H9 (cell line): ENCODE results near the gene CARTPT. TPM values are rescaled to one million over a fixed set of nuclear protein-coding genes. Genes with fewer than 3 reads are reported as not detected.

ENCODE experiments used
- DNase-seq: peaks from one replicate; pipeline ENCODE4 v3.0.0-alpha.2; 2017
- H2AFZ ChIP-seq: one replicate; pipeline ENCODE4 v1.6.1; 2013; ENCODE audit warnings: mild to moderate bottlenecking, low read length, control low read depth, moderate library complexity
- H2AK5ac ChIP-seq: 2 replicates; pipeline ENCODE4 v1.6.1; 2013; ENCODE audit warnings: low read length, control low read depth, mixed read lengths; ENCODE audit not compliant: insufficient read length
- H2BK120ac ChIP-seq: one replicate; pipeline ENCODE4 v1.6.1; 2013; ENCODE audit warnings: low read depth, mild to moderate bottlenecking, low read length, control low read depth, inconsistent platforms; ENCODE audit not compliant: poor library complexity, severe bottlenecking
- H2BK12ac ChIP-seq: 2 replicates; pipeline ENCODE4 v1.6.1; 2013; ENCODE audit warnings: low read length, control low read depth, mixed read lengths, low read depth; ENCODE audit not compliant: insufficient read length
- H2BK15ac ChIP-seq: 2 replicates; pipeline ENCODE4 v1.6.1; 2013; ENCODE audit warnings: low read depth, low read length, control low read depth
- H2BK20ac ChIP-seq: one replicate; pipeline ENCODE4 v1.6.1; 2013; ENCODE audit warnings: low read depth, mild to moderate bottlenecking, low read length, control low read depth, inconsistent platforms; ENCODE audit not compliant: poor library complexity, severe bottlenecking
- H2BK5ac ChIP-seq: 2 replicates; pipeline ENCODE4 v1.6.1; 2013; ENCODE audit warnings: low read length, control low read depth, mixed read lengths; ENCODE audit not compliant: insufficient read length
- H3K14ac ChIP-seq: 2 replicates; pipeline ENCODE4 v1.6.1; 2013; ENCODE audit warnings: low read length, control low read depth; ENCODE audit not compliant: insufficient read depth
- H3K18ac ChIP-seq: 2 replicates; pipeline ENCODE4 v1.6.1; 2013; ENCODE audit warnings: low read depth, mild to moderate bottlenecking, mixed read lengths, low read length, control low read depth; ENCODE audit not compliant: insufficient read length
- H3K23ac ChIP-seq: 2 replicates; pipeline ENCODE4 v1.6.1; 2013; ENCODE audit warnings: low read length, control low read depth, mixed read lengths, low read depth; ENCODE audit not compliant: insufficient read length
- H3K23me2 ChIP-seq: 2 replicates; pipeline ENCODE4 v1.6.1; 2013; ENCODE audit warnings: low read depth, mild to moderate bottlenecking, mixed read lengths, low read length, control low read depth; ENCODE audit not compliant: insufficient read length, poor library complexity, severe bottlenecking
- H3K27ac ChIP-seq: 2 replicates; pipeline ENCODE4 v1.5.1; 2013; ENCODE audit warnings: low read length, control low read depth, mixed read lengths, low read depth; ENCODE audit not compliant: insufficient read length
- H3K27me3 ChIP-seq: 2 replicates; pipeline ENCODE4 v1.6.1; 2013; ENCODE audit warnings: low read length, control low read depth, inconsistent platforms; ENCODE audit not compliant: insufficient read depth
- H3K4ac ChIP-seq: 2 replicates; pipeline ENCODE4 v1.6.1; 2013; ENCODE audit warnings: low read depth, mild to moderate bottlenecking, control low read depth, inconsistent platforms, low read length, moderate library complexity
- H3K4me1 ChIP-seq: 2 replicates; pipeline ENCODE4 v1.6.1; 2013; ENCODE audit warnings: low read length, control low read depth, inconsistent platforms; ENCODE audit not compliant: insufficient read depth
- H3K4me2 ChIP-seq: 2 replicates; pipeline ENCODE4 v1.6.1; 2013; ENCODE audit warnings: low read length, control low read depth, mixed read lengths; ENCODE audit not compliant: insufficient read length, insufficient read depth
- H3K56ac ChIP-seq: 2 replicates; pipeline ENCODE4 v1.6.1; 2013; ENCODE audit warnings: low read depth, mild to moderate bottlenecking, mixed read lengths, low read length, control low read depth; ENCODE audit not compliant: insufficient read length
- H3K79me1 ChIP-seq: 2 replicates; pipeline ENCODE4 v1.6.1; 2013; ENCODE audit warnings: low read depth, mild to moderate bottlenecking, moderate library complexity, low read length, control low read depth, inconsistent platforms; ENCODE audit not compliant: insufficient read depth, poor library complexity, severe bottlenecking
- H3K79me2 ChIP-seq: 2 replicates; pipeline ENCODE4 v1.6.1; 2013; ENCODE audit warnings: low read length, control low read depth, inconsistent platforms; ENCODE audit not compliant: insufficient read depth
- H3K9ac ChIP-seq: 2 replicates; pipeline ENCODE4 v1.6.1; 2013; ENCODE audit warnings: low read length, control low read depth, mixed read lengths; ENCODE audit not compliant: insufficient read length; ENCODE audit errors: extremely low read depth
- H3K9me3 ChIP-seq: one replicate; pipeline ENCODE4 v1.6.1; 2013; ENCODE audit warnings: low read depth, low read length, inconsistent platforms; ENCODE audit not compliant: control insufficient read depth
- H3T11ph ChIP-seq: one replicate; pipeline ENCODE4 v1.6.1; 2013; ENCODE audit warnings: mild to moderate bottlenecking, low read length, control low read depth, inconsistent platforms
- H4K20me1 ChIP-seq: one replicate; pipeline ENCODE4 v1.6.1; 2013; ENCODE audit not compliant: control insufficient read depth, insufficient read length, insufficient read depth
- H4K5ac ChIP-seq: 2 replicates; pipeline ENCODE4 v1.6.1; 2013; ENCODE audit warnings: low read depth, mild to moderate bottlenecking, mixed read lengths, low read length, control low read depth; ENCODE audit not compliant: insufficient read length
- H4K8ac ChIP-seq: replicated peaks from 2 replicates; pipeline ENCODE4 v1.6.1; 2013; ENCODE audit warnings: low read length, control low read depth, mixed read lengths, low read depth; ENCODE audit not compliant: insufficient read length
- H4K91ac ChIP-seq: 2 replicates; pipeline ENCODE4 v1.6.1; 2013; ENCODE audit warnings: low read depth, mild to moderate bottlenecking, moderate library complexity, mixed read lengths, low read length, control low read depth; ENCODE audit not compliant: insufficient read length
- H3K27ac Mint-ChIP-seq, 3 experiments: 2 replicates in 2 of 3; 3 replicates in 1 of 3; pipeline ENCODE4 v1.8.0; 2020 to 2021; ENCODE audit warnings: mixed read lengths in 3 of 3, mild to moderate bottlenecking in 1 of 3, moderate library complexity in 1 of 3
- H3K27me3 Mint-ChIP-seq: 2 replicates; pipeline ENCODE4 v1.8.0; 2021; ENCODE audit warnings: low read depth, mild to moderate bottlenecking, moderate library complexity, mixed read lengths
- H3K36me3 Mint-ChIP-seq, 3 experiments: 2 replicates in 2 of 3; 3 replicates in 1 of 3; pipeline ENCODE4 v1.8.0; 2020 to 2021; ENCODE audit warnings: low read depth in 3 of 3, mixed read lengths in 3 of 3; ENCODE audit not compliant: insufficient read depth in 1 of 3
- H3K4me1 Mint-ChIP-seq, 2 experiments: 2 replicates each; pipeline ENCODE4 v1.8.0; 2020; ENCODE audit warnings: mixed read lengths in 2 of 2
- H3K4me3 Mint-ChIP-seq, 2 experiments: 2 replicates in 1 of 2; 3 replicates in 1 of 2; pipeline ENCODE4 v1.8.0; 2020 to 2021; ENCODE audit warnings: mild to moderate bottlenecking in 2 of 2, mixed read lengths in 2 of 2, moderate library complexity in 1 of 2
- H3K9me3 Mint-ChIP-seq, 2 experiments: 2 replicates in 1 of 2; 3 replicates in 1 of 2; pipeline ENCODE4 v1.8.0; 2020; ENCODE audit warnings: mild to moderate bottlenecking in 2 of 2, mixed read lengths in 2 of 2, moderate library complexity in 1 of 2
- CTCF ChIP-seq: fragments of 200-600 bp; sonication (generic); conservative IDR thresholded peaks from 3 replicates; pipeline ENCODE4 v1.8.0; 2021; ENCODE audit warnings: antibody characterized with exemption, mild to moderate bottlenecking
- WGBS: extraction: QIAGEN DNeasy Blood & Tissue Kit; methylation state at CpG from one replicate; pipeline ENCODE4 v1.1.7; 2013; ENCODE audit warnings: missing lambda C conversion rate, low lambda C conversion rate, mixed read lengths; ENCODE audit not compliant: insufficient read length; ENCODE audit errors: extremely low coverage; 5-methylcytosine and 5-hydroxymethylcytosine counted together
- total RNA-seq: library from RNA; stranded (reverse); gene quantifications from 2 replicates; pipeline ENCODE4 v1.2.1, GENCODE V29; 2021

CARTPT gene
- total RNA-seq, 1 experiment from 2014 or later, result not detected

DNA sequence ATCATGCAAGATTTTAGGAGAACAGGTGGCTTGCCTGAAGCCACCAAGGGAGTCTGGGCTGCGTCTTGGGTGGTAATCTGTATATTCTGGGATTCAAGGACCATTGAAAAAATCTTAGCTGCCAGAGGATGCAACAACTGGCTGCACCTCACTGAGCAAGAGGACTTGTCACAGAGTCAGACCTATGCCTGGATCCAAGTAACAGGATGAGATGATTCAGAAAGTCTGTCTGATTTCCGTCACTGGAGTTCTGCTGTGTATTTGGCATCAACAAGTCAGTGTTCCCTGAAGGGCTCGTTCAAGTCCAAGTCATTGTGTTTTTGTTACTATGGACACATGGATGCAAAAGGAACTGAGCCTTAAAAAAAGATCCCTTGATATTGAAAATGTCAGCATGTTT is 37.8 kb upstream of the CARTPT start:
- H2AFZ ChIP-seq, result no peak overlapping the region
- H3K14ac ChIP-seq, result no peak overlapping the region
- Mint-ChIP-seq H3K27me3 (peaks cover 5% of the 10 kb centered on the region), H3K4me3 (no peak overlapping the region), H3K9me3 (peaks cover 8 to 13% of the 10 kb centered on the region in 2 experiments; a peak in 4 of 5 replicates), H3K27ac (no peak overlapping the region), H3K36me3 (0 out of 7 replicates have a peak, but pooled peaks cover 0 to 15% (median 0%) of the 10 kb centered on the region in 3 experiments), H3K4me1 (peaks cover 3 to 4% of the 10 kb centered on the region in 2 experiments; a peak in 2 of 4 replicates)
- H3K27ac ChIP-seq, result no peak overlapping the region
- no CpG with 5 or more reads among the region's 3 CpGs for WGBS
- H2BK20ac ChIP-seq, result no peak overlapping the region
- H2AK5ac ChIP-seq, result no peak overlapping the region
- H3K79me1 ChIP-seq, result no peaks in the 10 kb centered on the region
- no peak overlapping the region for H3K9ac ChIP-seq
- H4K20me1 ChIP-seq, result no peaks in the 10 kb centered on the region
- H2BK15ac ChIP-seq, result no peak overlapping the region
- no peak overlapping the region for H3T11ph ChIP-seq
- H3K23me2 ChIP-seq, result no peaks in the 10 kb centered on the region
- no peak overlapping the region for H4K91ac ChIP-seq
- no peak overlapping the region for H4K5ac ChIP-seq
- H3K18ac ChIP-seq, result no peak overlapping the region
- H3K79me2 ChIP-seq, result no peaks in the 10 kb centered on the region
- no peaks in the 10 kb centered on the region for H3K27me3 ChIP-seq
- H3K4me1 ChIP-seq, result no peaks in the 10 kb centered on the region
- H2BK5ac ChIP-seq, result no peak overlapping the region
- H3K9me3 ChIP-seq, result no peaks in the 10 kb centered on the region
- no peak overlapping the region for H4K8ac ChIP-seq
- no peak overlapping the region for H2BK120ac ChIP-seq
- no peak overlapping the region for H3K23ac ChIP-seq
- no peak for DNase-seq
- H3K4me2 ChIP-seq, result no peak overlapping the region
- TF ChIP-seq CTCF, result no peak
- H3K56ac ChIP-seq, result no peak overlapping the region
- no peak overlapping the region for H2BK12ac ChIP-seq
- H3K4ac ChIP-seq, result no peak overlapping the region
